Right lobe of liver (tissue), 4 donors: Measurements from ENCODE around the gene MANSC4.

Experiments
- POLR2A ChIP-seq: fragments of 450-650 bp; IDR thresholded peaks from one replicate; pipeline ENCODE4 v1.6.1; 2017; ENCODE audit warnings: antibody characterized with exemption, mild to moderate bottlenecking
- TF ChIP-seq, protein P1 (sequence below), 4 donors: fragments of 200-600 bp in 3 of 4; fragments of 450-650 bp in 1 of 4; IDR thresholded peaks; one replicate each; pipeline versions ENCODE4 v1.5.1 to v1.8.0; 2016 to 2022; ENCODE audit warnings: antibody characterized with exemption in 4 of 4, mild to moderate bottlenecking in 2 of 4
- donor health status: DM: no; HTN: no; CAD: no.
- donor health status: DM: no; HTN: no; CAD: no.
- donor health status: DM: no; HTN: yes; CAD: no.

GRCh38 chr12:27747111-27747820 is 32.8 kb downstream of the MANSC4 start:
- TF ChIP-seq, protein P1, sequence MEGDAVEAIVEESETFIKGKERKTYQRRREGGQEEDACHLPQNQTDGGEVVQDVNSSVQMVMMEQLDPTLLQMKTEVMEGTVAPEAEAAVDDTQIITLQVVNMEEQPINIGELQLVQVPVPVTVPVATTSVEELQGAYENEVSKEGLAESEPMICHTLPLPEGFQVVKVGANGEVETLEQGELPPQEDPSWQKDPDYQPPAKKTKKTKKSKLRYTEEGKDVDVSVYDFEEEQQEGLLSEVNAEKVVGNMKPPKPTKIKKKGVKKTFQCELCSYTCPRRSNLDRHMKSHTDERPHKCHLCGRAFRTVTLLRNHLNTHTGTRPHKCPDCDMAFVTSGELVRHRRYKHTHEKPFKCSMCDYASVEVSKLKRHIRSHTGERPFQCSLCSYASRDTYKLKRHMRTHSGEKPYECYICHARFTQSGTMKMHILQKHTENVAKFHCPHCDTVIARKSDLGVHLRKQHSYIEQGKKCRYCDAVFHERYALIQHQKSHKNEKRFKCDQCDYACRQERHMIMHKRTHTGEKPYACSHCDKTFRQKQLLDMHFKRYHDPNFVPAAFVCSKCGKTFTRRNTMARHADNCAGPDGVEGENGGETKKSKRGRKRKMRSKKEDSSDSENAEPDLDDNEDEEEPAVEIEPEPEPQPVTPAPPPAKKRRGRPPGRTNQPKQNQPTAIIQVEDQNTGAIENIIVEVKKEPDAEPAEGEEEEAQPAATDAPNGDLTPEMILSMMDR (IDR thresholded peaks at IDR 0.05) = no peak
- TF ChIP-seq POLR2A = no peak
